CD4-positive, CD25-positive, alpha-beta regulatory T cell (primary cell): ENCODE results near the gene PACSIN1. TPM values are rescaled to one million over a fixed set of nuclear protein-coding genes. Genes with fewer than 3 reads are reported as not detected.
A peak's percentile ranks its signal among the peaks of the same experiment; 100 is the strongest.
"Not testable (repeated sequence)": the region's sequence is repeated elsewhere in the genome, so short reads cannot be mapped to it uniquely, and the experiment has no call there.

Source experiments
- ATAC-seq, 2 donors: fragments of 150-1000 bp; cut with Tn5 transposase; one replicate each; pipeline ENCODE4 v1.10.0; 2021; ENCODE audit warnings: low read depth in 2 of 2, moderate number of reproducible peaks in 2 of 2, moderate library complexity in 1 of 2
- DNase-seq, 3 donors: peaks; one replicate each; pipeline versions ENCODE4 v3.0.0 to v3.0.0-alpha.2; 2012 to 2022; ENCODE audit warnings: mixed read lengths in 1 of 3
- H3K27ac ChIP-seq: one replicate; pipeline ENCODE4 v1.7.0; 2013; ENCODE audit warnings: mild to moderate bottlenecking, low read length; ENCODE audit not compliant: insufficient read depth, poor library complexity, severe bottlenecking
- H3K27me3 ChIP-seq: one replicate; pipeline ENCODE4 v1.7.0; 2013; ENCODE audit warnings: low read length; ENCODE audit not compliant: control insufficient read depth, insufficient read depth
- H3K36me3 ChIP-seq: one replicate; pipeline ENCODE4 v1.7.0; 2013; ENCODE audit warnings: mild to moderate bottlenecking, low read length, moderate library complexity; ENCODE audit not compliant: control insufficient read depth, insufficient read depth
- H3K4me1 ChIP-seq: 2 replicates; pipeline ENCODE4 v1.7.0; 2013; ENCODE audit warnings: mild to moderate bottlenecking, low read length; ENCODE audit not compliant: insufficient read depth, control insufficient read depth, poor library complexity, severe bottlenecking
- H3K4me3 ChIP-seq: one replicate; pipeline ENCODE4 v1.7.0; 2013; ENCODE audit warnings: low read depth, mild to moderate bottlenecking, low read length, moderate library complexity
- H3K9me3 ChIP-seq, 2 experiments: 1 replicate in 1 of 2; 2 replicates in 1 of 2; pipeline ENCODE4 v1.7.0; 2013; ENCODE audit warnings: low read length in 2 of 2, mild to moderate bottlenecking in 1 of 2, moderate library complexity in 1 of 2; ENCODE audit not compliant: control insufficient read depth in 2 of 2
- H3K27ac Mint-ChIP-seq, 3 donors: one replicate each; pipeline ENCODE4 v1.8.0; 2020 to 2022; ENCODE audit warnings: mild to moderate bottlenecking in 3 of 3, mixed read lengths in 3 of 3, moderate library complexity in 2 of 3
- H3K27me3 Mint-ChIP-seq: one replicate; pipeline ENCODE4 v1.8.0; 2022; ENCODE audit warnings: mild to moderate bottlenecking, mixed read lengths
- H3K36me3 Mint-ChIP-seq: one replicate; pipeline ENCODE4 v1.8.0; 2020; ENCODE audit warnings: mixed read lengths
- H3K4me1 Mint-ChIP-seq, 4 donors: one replicate each; pipeline ENCODE4 v1.8.0; 2020 to 2022; ENCODE audit warnings: mixed read lengths in 4 of 4, mild to moderate bottlenecking in 1 of 4
- H3K4me3 Mint-ChIP-seq, 4 donors: one replicate each; pipeline ENCODE4 v1.8.0; 2020 to 2022; ENCODE audit warnings: mild to moderate bottlenecking in 4 of 4, mixed read lengths in 4 of 4, moderate library complexity in 3 of 4
- H3K9me3 Mint-ChIP-seq, 7 donors: one replicate each; pipeline ENCODE4 v1.8.0; 2020 to 2022; ENCODE audit warnings: mixed read lengths in 7 of 7, mild to moderate bottlenecking in 3 of 7, moderate library complexity in 2 of 7
- polyA plus RNA-seq, 4 donors: library from polyadenylated mRNA; unstranded; fragments of 300-500 nt; fragmentation: Illumina TruSeq; gene quantifications; one replicate each; pipeline ENCODE4 v1.2.3, GENCODE V29; 2021
- total RNA-seq: library from RNA; stranded (reverse); gene quantifications from one replicate; pipeline ENCODE4 v1.2.3, GENCODE V29; 2022

PACSIN1 gene
- total and polyA plus RNA-seq, 5 donors from 2014 or later, result 0.14 to 1.7 (median 0.38) TPM

- not testable (repeated sequence) for H3K9me3 ChIP-seq, DNase-seq, H3K4me3 Mint-ChIP-seq, H3K27me3 ChIP-seq, H3K4me3 ChIP-seq, H3K27ac ChIP-seq, H3K36me3 Mint-ChIP-seq, ATAC-seq, H3K36me3 ChIP-seq, H3K9me3 Mint-ChIP-seq
- peaks cover 18% of the 10 kb centered on the region for H3K4me1 ChIP-seq
- Mint-ChIP-seq H3K4me1 (peaks cover 0 to 41% (median 20%) of the 10 kb centered on the region in 4 donors), H3K27me3 (peaks cover 16% of the 10 kb centered on the region), H3K27ac (peak overlapping the region in 1 of 3 donors; percentile 4)
Measured at GRCh38 chr6:34483781-34484180, 17.9 kb downstream of the PACSIN1 start.

GRCh38 chr6:34484391-34484790 is 18.5 kb downstream of the PACSIN1 start:
- H3K36me3 ChIP-seq, result no peaks in the 10 kb centered on the region
- H3K9me3 Mint-ChIP-seq, result peaks cover 0 to 1% (median 0%) of the 10 kb centered on the region in 7 donors
- DNase-seq (no peak), ATAC-seq (no peak)
- peak overlapping the region in 1 of 3 donors; percentile 4 for H3K27ac Mint-ChIP-seq
- no peaks in the 10 kb centered on the region for H3K9me3 ChIP-seq
- peaks cover 16% of the 10 kb centered on the region for H3K27me3 Mint-ChIP-seq
- H3K36me3 Mint-ChIP-seq, result no peaks in the 10 kb centered on the region
- no peaks in the 10 kb centered on the region for H3K27me3 ChIP-seq
- peaks cover 0 to 41% (median 20%) of the 10 kb centered on the region in 4 donors for H3K4me1 Mint-ChIP-seq
- H3K4me3 ChIP-seq, result no peak overlapping the region
- no peak overlapping the region for H3K27ac ChIP-seq
- peak overlapping the region in 1 of 4 donors; percentile 75 for H3K4me3 Mint-ChIP-seq
- peaks cover 18% of the 10 kb centered on the region for H3K4me1 ChIP-seq

DNA sequence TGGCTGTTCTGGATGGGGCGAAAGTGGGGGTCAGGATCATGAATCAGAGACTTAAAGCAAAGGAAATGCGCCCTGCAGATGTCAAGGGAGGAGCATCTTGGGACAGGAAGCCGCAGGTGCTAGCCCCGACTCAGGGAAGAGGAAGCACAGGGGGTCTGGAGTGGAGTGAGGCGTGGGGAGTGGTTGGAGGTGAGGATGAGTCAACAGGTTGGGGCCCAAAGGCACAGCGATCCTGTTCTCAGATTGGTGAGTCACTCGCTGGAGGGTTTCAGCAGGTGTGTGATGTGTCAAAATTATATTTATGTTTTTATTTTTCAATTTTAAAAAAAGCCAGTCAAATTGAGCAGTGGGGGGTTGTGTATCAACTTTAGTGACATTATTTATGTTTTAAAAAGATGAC is 19.0 kb downstream of the PACSIN1 start:
- H3K27me3 Mint-ChIP-seq, result peaks cover 16% of the 10 kb centered on the region
- H3K9me3 Mint-ChIP-seq, result peaks cover 0 to 1% (median 0%) of the 10 kb centered on the region in 7 donors
- H3K27ac Mint-ChIP-seq, result peak overlapping the region; percentile 48 to 93 (median 93)
- peak overlapping the region; percentile 21 to 79 (median 34) for H3K4me3 Mint-ChIP-seq
- H3K36me3 Mint-ChIP-seq, result no peaks in the 10 kb centered on the region
- no peaks in the 10 kb centered on the region for H3K36me3 ChIP-seq
- no peaks in the 10 kb centered on the region for H3K9me3 ChIP-seq
- H3K4me1 ChIP-seq, result peaks cover 18% of the 10 kb centered on the region
- no peaks in the 10 kb centered on the region for H3K27me3 ChIP-seq
- ATAC-seq (peak; percentile 96), DNase-seq (peak in 1 of 3 donors; percentile 83)
- H3K4me1 Mint-ChIP-seq, result peaks cover 0 to 41% (median 20%) of the 10 kb centered on the region in 4 donors
- no peak overlapping the region for H3K4me3 ChIP-seq
- H3K27ac ChIP-seq, result no peak overlapping the region

GRCh38 chr6:34485321-34486060 is 19.6 kb downstream of the PACSIN1 start:
- Mint-ChIP-seq H3K9me3 (peaks cover 0 to 1% (median 0%) of the 10 kb centered on the region in 7 donors), H3K4me3 (peak overlapping the region in 3 of 4 donors; percentile 23 to 79 (median 27)), H3K4me1 (peaks cover 0 to 41% (median 20%) of the 10 kb centered on the region in 4 donors), H3K27ac (peak overlapping the region; percentile 48 to 93 (median 93)), H3K36me3 (no peaks in the 10 kb centered on the region), H3K27me3 (peaks cover 12% of the 10 kb centered on the region)
- Histone ChIP-seq H3K4me1 (peaks cover 18% of the 10 kb centered on the region), H3K27ac (no peak overlapping the region), H3K4me3 (no peak overlapping the region), H3K9me3 (no peaks in the 10 kb centered on the region), H3K36me3 (no peaks in the 10 kb centered on the region), H3K27me3 (no peaks in the 10 kb centered on the region)
- DNase-seq, result no peak
- no peak for ATAC-seq

DNA sequence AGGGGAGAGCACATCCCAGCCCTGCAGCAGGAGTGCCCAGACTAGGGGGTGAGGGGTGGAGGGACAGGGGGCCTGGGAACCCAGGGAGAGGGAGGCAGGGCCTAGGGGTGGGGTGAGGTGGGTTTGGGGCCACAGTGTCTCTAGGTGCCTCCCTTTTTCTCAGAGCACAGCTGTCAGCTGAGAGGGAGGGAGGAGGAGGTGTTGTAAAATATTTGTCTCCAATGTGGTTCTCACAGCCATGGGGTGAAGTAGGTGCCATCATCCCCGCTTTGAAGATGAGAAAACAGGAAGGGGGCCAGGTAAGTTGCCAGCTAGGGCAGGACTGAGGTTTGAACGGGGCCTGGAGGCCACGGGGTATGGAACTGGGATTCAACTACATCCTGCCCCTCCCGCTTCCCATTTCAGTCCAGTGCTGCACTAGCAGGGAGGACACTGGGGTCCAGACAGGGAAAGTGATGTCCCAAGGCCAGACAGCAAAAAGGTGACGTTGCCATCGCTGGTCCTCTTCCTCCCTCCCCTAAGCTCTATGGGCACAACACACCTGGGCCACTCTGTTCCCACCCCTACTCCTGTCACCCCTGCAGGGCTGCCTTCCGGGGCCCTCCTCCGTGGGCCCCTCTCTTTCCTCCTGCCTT is 20.3 kb downstream of the PACSIN1 start:
- Mint-ChIP-seq H3K36me3 (no peaks in the 10 kb centered on the region), H3K4me1 (peaks cover 0 to 41% (median 20%) of the 10 kb centered on the region in 4 donors), H3K9me3 (peaks cover 0 to 1% (median 0%) of the 10 kb centered on the region in 7 donors), H3K27ac (peak overlapping the region; percentile 48 to 93 (median 77)), H3K27me3 (peaks cover 11% of the 10 kb centered on the region), H3K4me3 (peak overlapping the region in 2 of 4 donors; percentile 41 to 72)
- H3K9me3 ChIP-seq, result no peaks in the 10 kb centered on the region
- H3K4me1 ChIP-seq, result peaks cover 18% of the 10 kb centered on the region
- no peaks in the 10 kb centered on the region for H3K36me3 ChIP-seq
- H3K27me3 ChIP-seq, result no peaks in the 10 kb centered on the region
- ATAC-seq (peak in 1 of 2 donors; percentile 26), DNase-seq (peak in 1 of 3 donors; percentile 71)
- H3K4me3 ChIP-seq, result no peak overlapping the region
- no peak overlapping the region for H3K27ac ChIP-seq

DNA sequence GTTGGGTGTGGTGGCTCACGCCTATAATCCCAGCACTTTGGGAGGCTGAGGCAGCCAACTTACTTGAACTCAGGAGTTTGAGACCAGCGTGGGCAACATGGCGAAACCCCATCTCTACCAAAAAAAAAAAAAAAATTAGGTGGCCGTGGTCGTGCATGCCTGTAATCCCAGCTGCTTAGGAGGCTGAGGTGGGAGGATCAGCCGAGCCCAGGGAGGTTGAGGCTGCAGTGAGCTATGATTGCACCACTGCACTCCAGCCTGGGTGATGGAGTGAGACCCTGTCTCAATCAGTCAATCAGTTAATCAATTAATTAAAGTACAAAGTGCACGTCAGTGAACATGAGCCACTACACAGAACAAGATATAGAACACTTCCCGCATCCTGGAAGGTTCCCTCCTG is 21.0 kb downstream of the PACSIN1 start:
- DNase-seq, H3K27me3 ChIP-seq, ATAC-seq, H3K9me3 ChIP-seq, H3K36me3 Mint-ChIP-seq, H3K27ac ChIP-seq, H3K36me3 ChIP-seq, H3K4me3 Mint-ChIP-seq, H3K4me3 ChIP-seq, H3K9me3 Mint-ChIP-seq: not testable (repeated sequence)
- Mint-ChIP-seq H3K27me3 (peaks cover 11% of the 10 kb centered on the region), H3K4me1 (peaks cover 0 to 41% (median 20%) of the 10 kb centered on the region in 4 donors), H3K27ac (peak overlapping the region; percentile 12 to 79 (median 73))
- peaks cover 18% of the 10 kb centered on the region for H3K4me1 ChIP-seq

DNA sequence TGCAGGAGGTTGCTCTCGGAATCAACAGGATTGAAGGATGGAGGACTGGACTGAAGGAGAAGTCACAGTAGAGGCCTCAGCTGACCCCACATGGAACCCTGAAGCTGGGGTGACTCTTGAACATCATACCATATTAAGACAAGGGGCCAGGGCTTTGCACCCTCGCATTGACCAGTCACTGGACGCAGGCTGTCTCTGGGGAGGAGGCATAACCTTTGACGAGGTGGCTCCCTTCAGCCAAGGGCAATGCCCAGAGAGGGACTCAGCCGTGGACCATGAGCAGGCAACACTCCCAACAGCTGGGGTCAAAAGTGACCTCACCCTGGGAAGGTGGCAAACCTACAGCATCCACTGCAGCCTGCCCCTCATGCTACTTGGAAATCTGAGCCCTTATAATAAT is 21.7 kb downstream of the PACSIN1 start:
- DNase-seq (no peak), ATAC-seq (no peak)
- Histone ChIP-seq H3K4me3 (no peak overlapping the region), H3K4me1 (peaks cover 18% of the 10 kb centered on the region), H3K9me3 (no peaks in the 10 kb centered on the region), H3K36me3 (no peaks in the 10 kb centered on the region), H3K27ac (no peak overlapping the region), H3K27me3 (no peaks in the 10 kb centered on the region)
- Mint-ChIP-seq H3K27me3 (peaks cover 7% of the 10 kb centered on the region), H3K4me1 (peaks cover 0 to 41% (median 20%) of the 10 kb centered on the region in 4 donors), H3K4me3 (no peak overlapping the region), H3K9me3 (peaks cover 0 to 1% (median 0%) of the 10 kb centered on the region in 7 donors), H3K27ac (peak overlapping the region in 2 of 3 donors; percentile 12 to 68), H3K36me3 (no peaks in the 10 kb centered on the region)
